ENCODE measurements around the gene RIOK3.

DNA sequence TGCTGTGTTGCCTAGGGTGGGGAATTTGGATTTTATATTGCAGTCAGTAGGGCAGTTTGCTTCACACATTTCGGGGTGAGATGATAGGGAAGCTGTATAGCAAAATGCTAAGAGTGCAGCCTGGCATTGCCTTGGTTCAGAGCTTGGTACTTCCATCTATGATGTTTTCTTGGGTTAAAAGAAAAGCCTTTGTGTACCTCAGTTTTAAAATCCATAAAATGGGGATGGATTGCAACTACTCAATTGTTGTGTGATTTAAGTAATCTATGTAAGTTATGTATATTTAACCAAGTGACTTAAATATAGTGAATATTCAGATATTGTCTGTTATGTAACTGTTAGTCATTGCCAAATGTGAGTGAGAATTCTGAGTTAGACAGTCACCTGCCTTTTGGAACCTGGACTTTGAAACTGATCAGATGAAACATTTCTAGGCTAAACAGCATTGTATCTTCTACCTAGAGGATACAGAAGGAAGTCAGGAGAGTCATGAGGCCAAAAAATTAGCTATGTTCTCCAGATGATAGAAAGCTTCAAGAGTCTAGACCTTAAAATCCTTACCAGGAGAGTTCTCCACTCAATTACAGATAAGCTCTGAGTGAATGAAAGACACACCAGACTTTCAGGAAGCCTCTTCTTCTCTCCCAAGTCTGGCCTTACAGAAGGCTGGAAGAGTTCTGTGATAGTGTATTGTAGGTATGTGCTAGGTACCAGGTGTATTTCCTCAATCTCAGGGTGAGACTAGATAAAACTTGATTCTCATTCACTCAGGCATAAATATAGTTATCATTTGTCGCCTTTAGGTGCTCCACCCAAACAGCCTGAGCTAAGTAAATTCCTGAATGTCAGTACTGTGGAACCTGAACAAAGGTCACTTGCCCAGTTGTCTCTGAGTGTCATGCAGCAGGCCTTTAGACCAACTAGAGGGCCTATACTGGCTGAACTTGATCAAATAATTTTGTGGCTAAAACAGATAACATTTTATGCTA, 7.5 kb downstream of the RIOK3 start:
- TF ChIP-seq CTCF (IDR thresholded peaks at IDR 0.05; ENCODE audit: low read depth, low read length) (no peak), EZH2phosphoT487 (IDR thresholded peaks at IDR 0.05; ENCODE audit: low read depth) (no peak)

All from OCI-LY3 (cell line).